PC-9 (cell line): Measurements from ENCODE around the gene DEPP1. TPM values are rescaled to one million over a fixed set of nuclear protein-coding genes. Genes with fewer than 3 reads are reported as not detected.

ENCODE experiments used
- BruUV-seq: library from RNA; stranded (reverse); fragments of 400-500 nt; replicated peaks from 2 replicates; lab custom pipeline; 2021; lab: Mats Ljungman, UMichigan
- CTCF ChIA-PET: fragments of 300-600 bp; sonication (Branson Sonifier 250); formaldehyde crosslinking; loops from one replicate; lab custom pipeline; 2022; ENCODE audit warnings: antibody characterized with exemption; lab: Charles Lee
- POLR2A ChIA-PET: fragments of 300-600 bp; sonication (Branson Sonifier 250); formaldehyde crosslinking; loops from one replicate; lab custom pipeline; 2022; ENCODE audit warnings: antibody characterized with exemption; ENCODE audit not compliant: unreplicated experiment; lab: Charles Lee
- DNase-seq, 2 experiments: peaks; one replicate each; pipeline versions ENCODE4 v3.0.0 to v3.0.0-alpha.2; 2015 to 2022; ENCODE audit warnings: mixed read lengths in 1 of 2
- H2AFZ ChIP-seq: fragments of 200-600 bp; sonication (generic); 2 replicates; pipeline ENCODE4 v1.8.1; 2017; ENCODE audit warnings: antibody characterized with exemption
- H3F3A ChIP-seq: fragments of 200-600 bp; sonication (generic); 2 replicates; pipeline ENCODE4 v1.8.1; 2017; ENCODE audit warnings: antibody characterized with exemption, mild to moderate bottlenecking, low read depth; ENCODE audit not compliant: insufficient read depth
- H3K27ac ChIP-seq: fragments of 200-600 bp; sonication (generic); 2 replicates; pipeline ENCODE4 v1.6.1; 2016; ENCODE audit warnings: mixed run types
- H3K27me3 ChIP-seq: fragments of 200-600 bp; sonication (generic); 2 replicates; pipeline ENCODE4 v1.6.1; 2016; ENCODE audit warnings: low read depth, mixed run types; ENCODE audit not compliant: insufficient read depth
- H3K36me3 ChIP-seq: fragments of 200-600 bp; sonication (generic); 2 replicates; pipeline ENCODE4 v1.6.1; 2016; ENCODE audit warnings: low read depth, mixed run types
- H3K4me1 ChIP-seq: fragments of 200-600 bp; sonication (generic); replicated peaks from 2 replicates; pipeline ENCODE4 v1.6.1; 2016; ENCODE audit warnings: mixed run types; ENCODE audit not compliant: insufficient read depth
- H3K4me2 ChIP-seq: fragments of 200-600 bp; sonication (generic); 2 replicates; pipeline ENCODE4 v1.6.1; 2017; ENCODE audit warnings: mixed run types
- H3K4me3 ChIP-seq: fragments of 200-600 bp; sonication (generic); 2 replicates; pipeline ENCODE4 v1.6.1; 2016; ENCODE audit warnings: mixed run types
- H3K79me2 ChIP-seq: fragments of 200-600 bp; sonication (generic); 2 replicates; pipeline ENCODE4 v1.6.1; 2017; ENCODE audit warnings: low read depth, mixed run types
- H3K9me2 ChIP-seq: fragments of 200-600 bp; sonication (generic); 2 replicates; pipeline ENCODE4 v1.8.1; 2017; ENCODE audit warnings: mild to moderate bottlenecking; ENCODE audit not compliant: insufficient read depth
- H3K9me3 ChIP-seq: fragments of 200-600 bp; sonication (generic); 2 replicates; pipeline ENCODE4 v1.8.1; 2016; ENCODE audit warnings: low read depth; ENCODE audit not compliant: insufficient read depth
- H4K20me1 ChIP-seq: fragments of 200-600 bp; sonication (generic); 2 replicates; pipeline ENCODE4 v1.8.1; 2017; ENCODE audit not compliant: insufficient read depth
- EZH2 ChIP-seq: fragments of 200-600 bp; sonication (generic); IDR thresholded peaks from 2 replicates; pipeline ENCODE4 v1.8.0; 2017; ENCODE audit warnings: antibody characterized with exemption, low read depth
- intact Hi-C: fragments of 100-400 bp; cut with micrococcal nuclease; formaldehyde crosslinking; loops from one replicate; pipeline ENCODE4 v1.10.0; 2022; ENCODE audit not compliant: unreplicated experiment
- total RNA-seq: library from RNA; stranded (reverse); gene quantifications from 2 replicates; pipeline ENCODE4 v1.2.3, GENCODE V29; 2021
- TF ChIP-seq, protein P1 (sequence below): fragments of 200-600 bp; sonication (generic); conservative IDR thresholded peaks from 2 replicates; pipeline ENCODE4 v1.6.1; 2017; ENCODE audit warnings: mixed run types, antibody characterized with exemption, mild to moderate bottlenecking, moderate library complexity

Gene DEPP1
- total RNA-seq, 1 experiment from 2014 or later: 13.2 TPM

DNA sequence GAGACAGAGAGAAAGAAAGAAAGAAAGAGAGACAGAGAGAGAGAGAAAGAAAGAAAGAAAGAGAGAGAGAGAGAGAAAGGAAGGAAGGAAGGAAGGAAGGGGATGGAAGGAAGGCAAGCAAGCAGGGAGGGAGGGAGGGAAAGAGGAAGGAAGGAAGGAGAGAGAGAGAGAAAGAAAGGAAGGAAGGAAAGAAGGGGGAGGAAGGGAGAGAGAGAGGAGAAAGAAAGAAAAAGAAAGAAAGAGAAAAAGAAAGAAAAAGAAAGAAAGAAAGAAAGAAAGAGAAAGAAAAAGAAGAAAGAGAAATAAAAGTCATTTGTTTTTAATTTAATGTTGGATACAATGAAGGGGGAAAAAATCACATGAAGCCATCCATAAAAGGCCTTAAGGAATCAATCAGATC, 23.6 kb downstream of the DEPP1 start:
- no peak overlapping the region for H2AFZ ChIP-seq
- H3K4me2 ChIP-seq: no peak overlapping the region
- ChIA-PET POLR2A (no interaction called here), CTCF (no interaction called here)
- no peaks in the 10 kb centered on the region for H3K79me2 ChIP-seq
- BruUV-seq: no TSS peak
- DNase-seq: no peak
- peaks cover 8% of the 10 kb centered on the region; the same call in 1 of the 2 replicates for H3F3A ChIP-seq
- peaks cover 12% of the 10 kb centered on the region for H3K4me1 ChIP-seq
- no peaks in the 10 kb centered on the region for H3K9me2 ChIP-seq
- no peaks in the 10 kb centered on the region for H4K20me1 ChIP-seq
- no peak overlapping the region for H3K4me3 ChIP-seq
- H3K27me3 ChIP-seq: no peaks in the 10 kb centered on the region
- no peak overlapping the region for H3K27ac ChIP-seq
- TF ChIP-seq EZH2: no peak
- TF ChIP-seq, protein P1, sequence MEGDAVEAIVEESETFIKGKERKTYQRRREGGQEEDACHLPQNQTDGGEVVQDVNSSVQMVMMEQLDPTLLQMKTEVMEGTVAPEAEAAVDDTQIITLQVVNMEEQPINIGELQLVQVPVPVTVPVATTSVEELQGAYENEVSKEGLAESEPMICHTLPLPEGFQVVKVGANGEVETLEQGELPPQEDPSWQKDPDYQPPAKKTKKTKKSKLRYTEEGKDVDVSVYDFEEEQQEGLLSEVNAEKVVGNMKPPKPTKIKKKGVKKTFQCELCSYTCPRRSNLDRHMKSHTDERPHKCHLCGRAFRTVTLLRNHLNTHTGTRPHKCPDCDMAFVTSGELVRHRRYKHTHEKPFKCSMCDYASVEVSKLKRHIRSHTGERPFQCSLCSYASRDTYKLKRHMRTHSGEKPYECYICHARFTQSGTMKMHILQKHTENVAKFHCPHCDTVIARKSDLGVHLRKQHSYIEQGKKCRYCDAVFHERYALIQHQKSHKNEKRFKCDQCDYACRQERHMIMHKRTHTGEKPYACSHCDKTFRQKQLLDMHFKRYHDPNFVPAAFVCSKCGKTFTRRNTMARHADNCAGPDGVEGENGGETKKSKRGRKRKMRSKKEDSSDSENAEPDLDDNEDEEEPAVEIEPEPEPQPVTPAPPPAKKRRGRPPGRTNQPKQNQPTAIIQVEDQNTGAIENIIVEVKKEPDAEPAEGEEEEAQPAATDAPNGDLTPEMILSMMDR: no peak
- no peaks in the 10 kb centered on the region for H3K9me3 ChIP-seq
- intact Hi-C loops: no loop called here
- no peaks in the 10 kb centered on the region for H3K36me3 ChIP-seq

- no peak overlapping the region for H3K4me2 ChIP-seq
Observed at GRCh38 chr10:44954042-44954441, 24.6 kb downstream of the DEPP1 start.

DNA sequence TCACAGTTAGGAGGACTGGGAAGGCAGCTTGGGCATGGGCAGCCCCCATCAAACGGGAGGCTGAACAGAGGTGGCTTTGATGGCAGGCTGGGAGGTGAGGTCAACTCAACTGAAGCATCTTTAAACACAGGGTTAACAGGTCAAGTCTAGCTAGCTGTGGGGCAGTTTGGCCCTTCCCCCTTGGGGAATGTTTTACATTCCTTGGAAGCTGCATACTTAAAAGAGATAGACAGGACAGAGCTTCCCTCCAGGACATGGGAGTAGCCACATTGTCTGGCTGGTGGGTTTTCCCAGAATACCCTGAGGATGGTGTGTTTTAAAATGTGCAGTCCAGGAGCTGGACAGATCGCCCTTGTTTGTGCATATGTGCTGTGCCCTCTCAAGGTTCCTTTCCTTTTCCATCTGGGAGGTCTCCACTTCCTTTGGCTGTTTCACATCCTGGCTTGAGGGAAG, 25.8 kb downstream of the DEPP1 start:
- no peak overlapping the region for H3K4me2 ChIP-seq
- peaks cover under 1% of the 10 kb centered on the region; the same call in 1 of the 2 replicates for H3K4me1 ChIP-seq
- ChIA-PET CTCF (no interaction called here), POLR2A (no interaction called here)
- BruUV-seq: no TSS peak
- no peaks in the 10 kb centered on the region for H4K20me1 ChIP-seq
- no peak for DNase-seq
- H3F3A ChIP-seq: no peaks in the 10 kb centered on the region
- no peaks in the 10 kb centered on the region for H3K9me2 ChIP-seq
- H3K79me2 ChIP-seq: no peaks in the 10 kb centered on the region
- TF ChIP-seq EZH2: no peak
- TF ChIP-seq, protein P1: no peak
- H3K4me3 ChIP-seq: no peak overlapping the region
- H2AFZ ChIP-seq: no peak overlapping the region
- intact Hi-C loops: no loop called here
- H3K27me3 ChIP-seq: no peaks in the 10 kb centered on the region
- no peak overlapping the region for H3K27ac ChIP-seq
- H3K9me3 ChIP-seq: no peaks in the 10 kb centered on the region
- no peaks in the 10 kb centered on the region for H3K36me3 ChIP-seq

More at GRCh38 chr10:44954042-44954441, 24.6 kb downstream of the DEPP1 start:
- Histone ChIP-seq H3K4me3 (no peak overlapping the region), H3K27me3 (no peaks in the 10 kb centered on the region), H2AFZ (no peak overlapping the region), H4K20me1 (no peaks in the 10 kb centered on the region), H3F3A (peaks cover 6% of the 10 kb centered on the region; the same call in 1 of the 2 replicates), H3K79me2 (no peaks in the 10 kb centered on the region), H3K9me3 (no peaks in the 10 kb centered on the region), H3K4me1 (peaks cover 12% of the 10 kb centered on the region), H3K36me3 (no peaks in the 10 kb centered on the region), H3K9me2 (no peaks in the 10 kb centered on the region), H3K27ac (no peak overlapping the region)
- DNase-seq: no peak
- intact Hi-C loops: no loop called here
- ChIA-PET CTCF (no interaction called here), POLR2A (no interaction called here)
- BruUV-seq: no TSS peak
- no peak for TF ChIP-seq EZH2
- TF ChIP-seq, protein P1: no peak
